Ovary (tissue), 9 donors: ENCODE measurements around the gene NCOR1. TPM values are rescaled to one million over a fixed set of nuclear protein-coding genes. Genes with fewer than 3 reads are reported as not detected.

Source experiments
- DNase-seq, 5 donors: peaks; one replicate each; pipeline ENCODE4 v3.0.0-alpha.2; 2019 to 2020
- H3K27ac ChIP-seq, 2 donors: fragments of 200-600 bp; one replicate each; pipeline versions ENCODE4 v1.5.1 to v1.8.0; 2019 to 2022
- H3K27me3 ChIP-seq: fragments of 200-600 bp; one replicate; pipeline ENCODE4 v1.8.0; 2022
- H3K36me3 ChIP-seq: fragments of 200-600 bp; sonication (generic); one replicate; pipeline ENCODE4 v1.5.1; 2019
- H3K4me1 ChIP-seq: one replicate; pipeline ENCODE4 v1.8.1; 2013; ENCODE audit warnings: mild to moderate bottlenecking, moderate library complexity; ENCODE audit not compliant: insufficient read depth
- H3K4me3 ChIP-seq: fragments of 200-600 bp; sonication (generic); one replicate; pipeline ENCODE4 v1.5.1; 2017
- H3K9me3 ChIP-seq, 2 donors: fragments of 200-600 bp in 1 of 2; sonication (generic) in 1 of 2; one replicate each; pipeline versions ENCODE4 v1.5.1 to v1.8.1; 2013 to 2019; ENCODE audit warnings: mild to moderate bottlenecking in 1 of 2, moderate library complexity in 1 of 2
- EP300 ChIP-seq: sonication (generic); formaldehyde crosslinking; IDR thresholded peaks from one replicate; pipeline ENCODE4 v1.6.1; 2017; ENCODE audit warnings: antibody characterized with exemption
- POLR2A ChIP-seq: fragments of 450-650 bp; IDR thresholded peaks from one replicate; pipeline ENCODE4 v1.6.1; 2017; ENCODE audit warnings: antibody characterized with exemption, mild to moderate bottlenecking, moderate library complexity
- WGBS, 3 donors: extraction: QIAGEN DNeasy Blood & Tissue Kit in 1 of 3; methylation state at CpG; one replicate each; pipeline versions ENCODE4 v1.1.5 to v1.1.7; 2013 to 2017; 5-methylcytosine and 5-hydroxymethylcytosine counted together
- intact Hi-C, 4 donors: fragments of 100-400 bp; cut with DNase I; formaldehyde crosslinking; loops; one replicate each; pipeline versions ENCODE4 v1.11.0 to v1.15.1; 2022 to 2023
- polyA plus RNA-seq, 2 donors: library from polyadenylated mRNA; stranded (reverse); fragments of 200-250 nt in 1 of 2; fragments of 350-450 nt in 1 of 2; fragmentation: Illumina TruSeq in 1 of 2; extraction: RNeasy Lipid Tissue Mini Kit (QIAGEN cat#74804) in 1 of 2; gene quantifications; one replicate each; pipeline ENCODE4 v1.2.3, GENCODE V29; 2013 to 2014
- total RNA-seq, 7 donors: library from RNA; depleted of rRNA in 2 of 7; stranded (reverse); fragments of >200 nt in 2 of 7; fragmentation: NEBNext Ultra II Directional in 3 of 7; extraction: Animal tissue kit (Norgen Biotek cat#: 25700) in 3 of 7; gene quantifications; one replicate each; pipeline versions ENCODE4 v1.1.0 to v1.2.4, GENCODE V29; 2016 to 2023
- TF ChIP-seq, protein P1 (sequence below), 3 donors: fragments of 450-650 bp in 2 of 3; fragments of 200-600 bp in 1 of 3; IDR thresholded peaks; one replicate each; pipeline versions ENCODE4 v1.5.1 to v1.8.0; 2016 to 2022; ENCODE audit warnings: antibody characterized with exemption in 3 of 3, mild to moderate bottlenecking in 1 of 3
- donor health status: DM: no; HTN: no; CAD: no; lungs with moderate emphysema.
- donor health status: DM: no; HTN: no; CAD: no.
- donor health status: Bipolar disorder and iron deficiency.
- donor health status: DM: yes; HTN: yes; CAD: no.
- donor health status: DM: no; HTN: no; CAD: no.
- donor health status: DM: yes; HTN: yes; CAD: no.

NCOR1 gene
- total and polyA plus RNA-seq, 9 donors: 32.4 to 142 (median 110) TPM

- TF ChIP-seq, protein P1, sequence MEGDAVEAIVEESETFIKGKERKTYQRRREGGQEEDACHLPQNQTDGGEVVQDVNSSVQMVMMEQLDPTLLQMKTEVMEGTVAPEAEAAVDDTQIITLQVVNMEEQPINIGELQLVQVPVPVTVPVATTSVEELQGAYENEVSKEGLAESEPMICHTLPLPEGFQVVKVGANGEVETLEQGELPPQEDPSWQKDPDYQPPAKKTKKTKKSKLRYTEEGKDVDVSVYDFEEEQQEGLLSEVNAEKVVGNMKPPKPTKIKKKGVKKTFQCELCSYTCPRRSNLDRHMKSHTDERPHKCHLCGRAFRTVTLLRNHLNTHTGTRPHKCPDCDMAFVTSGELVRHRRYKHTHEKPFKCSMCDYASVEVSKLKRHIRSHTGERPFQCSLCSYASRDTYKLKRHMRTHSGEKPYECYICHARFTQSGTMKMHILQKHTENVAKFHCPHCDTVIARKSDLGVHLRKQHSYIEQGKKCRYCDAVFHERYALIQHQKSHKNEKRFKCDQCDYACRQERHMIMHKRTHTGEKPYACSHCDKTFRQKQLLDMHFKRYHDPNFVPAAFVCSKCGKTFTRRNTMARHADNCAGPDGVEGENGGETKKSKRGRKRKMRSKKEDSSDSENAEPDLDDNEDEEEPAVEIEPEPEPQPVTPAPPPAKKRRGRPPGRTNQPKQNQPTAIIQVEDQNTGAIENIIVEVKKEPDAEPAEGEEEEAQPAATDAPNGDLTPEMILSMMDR (IDR thresholded peaks at IDR 0.05): no peak
- TF ChIP-seq POLR2A (no peak), EP300 (no peak)
- H3K4me3 ChIP-seq: no peak overlapping the region
- no peaks in the 10 kb centered on the region for H3K36me3 ChIP-seq
- WGBS, 3 donors: 72 to 84% (median 81%) methylated on average over 6 of the region's 6 CpGs
- H3K27ac ChIP-seq: no peak overlapping the region
- H3K9me3 ChIP-seq: no peaks in the 10 kb centered on the region
- no peak for DNase-seq
- peaks cover 3% of the 10 kb centered on the region for H3K4me1 ChIP-seq
- no peaks in the 10 kb centered on the region for H3K27me3 ChIP-seq
- intact Hi-C loops: no loop called here
Measured at GRCh38 chr17:16251043-16251442, 35.7 kb upstream of the NCOR1 start.

DNA sequence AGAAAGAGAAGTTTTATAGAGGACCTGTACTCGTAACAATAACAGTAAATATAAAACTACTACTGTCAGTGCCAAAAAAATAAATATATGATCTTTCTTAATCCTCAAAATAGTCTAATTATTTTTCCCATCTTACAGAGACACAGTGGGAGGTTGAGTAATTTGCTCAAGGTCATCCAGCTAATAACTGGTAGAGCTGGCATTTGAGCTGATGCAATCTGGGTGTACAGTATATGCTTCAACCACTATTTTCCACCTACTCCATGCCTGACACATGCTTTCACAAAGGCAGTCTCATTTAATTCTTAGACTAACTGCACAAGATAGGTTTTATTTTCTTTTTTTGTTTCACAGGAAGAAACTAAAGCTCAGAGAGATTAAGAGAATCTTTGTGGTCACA is 35.3 kb upstream of the NCOR1 start:
- H3K4me3 ChIP-seq: no peak overlapping the region
- H3K27ac ChIP-seq: no peak overlapping the region
- TF ChIP-seq, protein P1 (IDR thresholded peaks at IDR 0.05): no peak
- no peak for TF ChIP-seq EP300
- no peak for TF ChIP-seq POLR2A
- no peaks in the 10 kb centered on the region for H3K27me3 ChIP-seq
- no peak for DNase-seq
- H3K4me1 ChIP-seq: peaks cover 3% of the 10 kb centered on the region
- no peaks in the 10 kb centered on the region for H3K9me3 ChIP-seq
- intact Hi-C loops: no loop called here
- WGBS, 3 donors: 53 to 74% (median 69%) methylated on average over 1 of the region's 1 CpG
- no peaks in the 10 kb centered on the region for H3K36me3 ChIP-seq

- 83 to 97% (median 93%) methylated on average over 7 of the region's 7 CpGs for WGBS, 3 donors
- Histone ChIP-seq H3K9me3 (no peaks in the 10 kb centered on the region), H3K4me1 (peaks cover 3% of the 10 kb centered on the region), H3K36me3 (no peaks in the 10 kb centered on the region), H3K27ac (no peak overlapping the region), H3K27me3 (no peaks in the 10 kb centered on the region), H3K4me3 (no peak overlapping the region)
- TF ChIP-seq EP300 (no peak), POLR2A (no peak)
- TF ChIP-seq, protein P1 (IDR thresholded peaks at IDR 0.05): no peak
- DNase-seq: no peak
- intact Hi-C loops: no loop called here
Measured at GRCh38 chr17:16247586-16247984, 32.3 kb upstream of the NCOR1 start.

GRCh38 chr17:16243801-16244567 is 28.6 kb upstream of the NCOR1 start:
- no peaks in the 10 kb centered on the region for H3K4me1 ChIP-seq
- WGBS, 3 donors: 72 to 88% (median 85%) methylated on average over 9 of the region's 9 CpGs

More at GRCh38 chr17:16243801-16244567, 28.6 kb upstream of the NCOR1 start:
- intact Hi-C loops: no loop called here
- no peak for DNase-seq
- H3K27ac ChIP-seq: no peak overlapping the region
- H3K4me3 ChIP-seq: no peak overlapping the region
- no peak for TF ChIP-seq POLR2A
- TF ChIP-seq, protein P1 (IDR thresholded peaks at IDR 0.05): no peak
- no peak for TF ChIP-seq EP300
- H3K9me3 ChIP-seq: no peaks in the 10 kb centered on the region
- H3K27me3 ChIP-seq: no peaks in the 10 kb centered on the region
- no peaks in the 10 kb centered on the region for H3K36me3 ChIP-seq
